D341Med (cell line): Measurements from ENCODE around the gene LGALS13.
"Not testable (repeated sequence)": the region's sequence is repeated elsewhere in the genome, so short reads cannot be mapped to it uniquely, and the experiment has no call there.

Source experiments
- DNase-seq: peaks from one replicate; pipeline ENCODE4 v3.0.0; 2012; ENCODE audit warnings: low spot score

The LGALS13 gene

DNA sequence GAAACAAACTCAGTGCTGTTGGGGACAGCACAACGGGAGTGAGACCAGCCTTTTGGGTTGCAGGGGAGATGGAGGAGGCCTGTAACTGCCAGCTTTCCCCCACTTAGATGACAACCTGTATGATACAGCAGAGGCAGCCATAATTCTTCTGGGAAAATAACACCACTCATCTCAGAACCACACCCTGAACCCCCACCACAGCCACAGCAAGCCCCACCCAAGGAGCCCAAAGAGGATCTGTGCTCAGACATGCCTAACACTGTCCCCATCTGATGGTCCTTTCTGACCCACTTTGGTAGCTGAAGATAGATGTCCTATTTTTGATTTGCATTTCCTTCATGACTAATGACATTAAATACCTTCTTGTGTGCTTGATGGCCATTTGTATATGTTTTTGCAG is 15.4 kb downstream of the LGALS13 start:
- DNase-seq = no peak

DNA sequence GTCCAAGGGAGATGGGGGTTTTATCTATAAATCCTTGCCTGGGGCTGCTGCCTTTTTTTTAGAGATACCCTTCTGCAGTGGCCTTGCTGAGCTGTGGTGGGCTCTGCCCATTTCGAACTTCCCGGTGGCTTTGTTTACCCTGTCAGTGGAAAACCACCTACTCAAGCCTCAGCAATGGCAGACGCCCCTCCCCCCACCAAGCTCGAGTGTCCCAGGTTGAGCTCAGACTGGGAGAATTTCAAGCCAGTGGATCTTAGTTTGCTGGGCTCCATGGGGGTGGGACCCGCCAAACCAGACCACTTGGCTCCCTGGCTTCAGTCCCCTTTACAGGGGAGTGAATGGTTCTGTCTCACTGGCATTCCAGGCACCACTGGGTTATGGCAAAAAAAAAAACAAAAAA is 21.6 kb downstream of the LGALS13 start:
- no peak for DNase-seq

DNA sequence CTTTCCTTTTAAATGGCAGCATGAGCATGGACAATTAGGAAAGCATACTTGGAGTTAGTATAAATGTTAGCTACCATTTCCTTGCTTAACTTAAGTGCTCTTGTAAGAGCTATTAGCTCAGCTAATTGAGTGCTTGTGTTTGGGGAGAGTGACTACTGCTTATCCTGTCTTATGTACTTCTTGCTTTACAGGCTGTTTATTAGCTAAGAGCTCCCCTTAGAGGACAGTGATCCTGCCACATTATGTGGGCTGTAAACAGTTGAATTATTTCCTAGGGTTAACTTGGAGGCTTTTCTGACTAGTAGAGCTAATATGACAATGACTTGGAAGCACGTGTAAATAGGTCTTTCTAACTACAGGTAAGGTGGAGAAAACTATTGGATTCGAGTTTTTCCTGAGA is 25.3 kb downstream of the LGALS13 start:
- not testable (repeated sequence) for DNase-seq

DNA sequence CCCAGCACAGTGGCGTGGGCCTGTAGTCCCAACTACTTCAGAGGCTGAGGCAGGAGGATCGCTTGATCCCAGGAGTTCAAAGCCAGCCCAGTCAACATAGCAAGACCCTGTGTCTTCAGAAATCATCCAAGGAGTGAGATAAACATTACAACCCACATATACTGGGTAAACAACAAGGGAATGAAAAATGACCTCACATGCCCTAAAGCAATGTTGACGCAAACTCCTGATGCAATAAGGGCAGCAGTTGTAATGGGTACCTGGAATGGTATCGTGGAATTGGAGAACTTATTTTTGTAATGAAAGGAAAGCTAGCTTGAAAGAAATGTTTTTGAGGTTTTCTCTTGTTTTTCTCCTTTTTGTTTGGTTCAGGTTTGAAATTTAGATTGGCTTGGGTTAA is 28.9 kb downstream of the LGALS13 start:
- no peak for DNase-seq

DNA sequence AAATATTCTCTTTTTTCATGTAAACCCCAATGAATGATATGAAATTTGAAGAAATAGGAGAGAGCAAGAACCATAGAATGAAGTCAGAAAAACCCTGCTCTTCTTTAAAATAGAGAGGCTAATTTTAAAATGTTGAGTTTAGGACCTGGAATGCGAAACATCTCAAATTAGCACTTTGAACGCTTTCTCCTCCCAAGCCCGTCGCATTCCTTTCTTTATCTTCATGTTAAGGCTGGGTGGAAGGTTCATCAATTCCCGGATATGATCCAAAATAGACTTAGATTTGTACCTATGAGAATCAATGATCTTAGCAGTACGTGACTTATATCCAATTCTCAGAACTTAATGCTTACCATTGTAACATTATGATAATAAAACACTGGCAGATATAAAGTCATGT is 29.3 kb downstream of the LGALS13 start:
- DNase-seq = no peak

DNA sequence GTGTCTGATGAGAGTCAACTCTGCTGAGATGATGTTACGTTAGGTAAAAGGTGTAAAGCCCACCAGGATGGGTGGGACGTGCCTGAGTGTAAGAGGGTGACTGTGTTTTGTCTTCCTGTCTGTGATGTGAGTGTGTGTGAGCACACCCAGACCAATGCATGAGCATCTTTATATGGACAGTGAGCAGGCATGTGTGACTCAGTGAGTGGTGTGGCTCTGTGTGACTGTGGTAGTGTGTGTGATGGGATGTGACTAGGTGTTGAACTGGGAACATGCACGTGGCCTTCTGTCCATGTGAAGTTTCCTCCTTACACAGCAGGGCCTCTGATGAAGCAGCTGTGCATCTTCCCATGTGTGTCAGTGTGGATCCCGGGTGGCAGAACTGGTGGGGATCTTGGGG is 35.6 kb downstream of the LGALS13 start:
- no peak for DNase-seq

DNA sequence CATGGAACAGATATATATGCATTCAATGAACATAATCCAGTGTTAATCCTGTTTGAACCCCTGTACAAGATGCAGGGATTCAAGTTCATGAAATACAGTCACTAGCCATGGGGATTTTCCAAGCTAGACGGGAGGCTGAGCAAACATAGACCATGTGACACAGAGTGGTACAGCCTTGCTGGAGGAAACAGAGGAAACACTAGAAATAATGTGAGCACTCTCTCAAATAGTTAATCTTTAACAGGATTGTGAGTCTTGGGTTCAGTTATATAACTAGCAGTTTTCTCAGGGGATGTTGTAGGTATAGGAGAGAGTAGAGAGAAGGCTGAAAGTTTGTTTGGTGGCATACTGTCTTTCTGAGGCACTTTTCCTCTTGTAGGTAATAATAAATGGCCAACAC is 39.4 kb downstream of the LGALS13 start:
- DNase-seq = no peak

DNA sequence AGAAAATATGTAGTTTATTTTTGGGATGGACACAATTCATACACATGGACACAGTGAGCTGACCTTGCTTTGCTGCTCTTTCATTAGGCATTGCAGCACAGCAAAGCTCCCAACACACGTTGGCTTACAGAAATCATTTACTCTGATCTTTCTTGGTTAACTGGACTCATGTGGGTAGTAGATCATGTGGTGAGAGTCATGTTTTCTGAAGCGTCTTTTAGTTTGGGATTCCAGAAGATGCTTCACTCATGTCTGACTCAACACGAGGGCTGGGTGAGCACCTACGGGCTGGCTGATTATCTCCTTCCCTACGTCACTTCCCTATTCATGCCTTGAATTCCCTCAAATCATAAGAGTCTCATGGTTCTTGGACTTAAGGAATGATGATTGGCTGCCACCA is 41.3 kb downstream of the LGALS13 start:
- DNase-seq = no peak

DNA sequence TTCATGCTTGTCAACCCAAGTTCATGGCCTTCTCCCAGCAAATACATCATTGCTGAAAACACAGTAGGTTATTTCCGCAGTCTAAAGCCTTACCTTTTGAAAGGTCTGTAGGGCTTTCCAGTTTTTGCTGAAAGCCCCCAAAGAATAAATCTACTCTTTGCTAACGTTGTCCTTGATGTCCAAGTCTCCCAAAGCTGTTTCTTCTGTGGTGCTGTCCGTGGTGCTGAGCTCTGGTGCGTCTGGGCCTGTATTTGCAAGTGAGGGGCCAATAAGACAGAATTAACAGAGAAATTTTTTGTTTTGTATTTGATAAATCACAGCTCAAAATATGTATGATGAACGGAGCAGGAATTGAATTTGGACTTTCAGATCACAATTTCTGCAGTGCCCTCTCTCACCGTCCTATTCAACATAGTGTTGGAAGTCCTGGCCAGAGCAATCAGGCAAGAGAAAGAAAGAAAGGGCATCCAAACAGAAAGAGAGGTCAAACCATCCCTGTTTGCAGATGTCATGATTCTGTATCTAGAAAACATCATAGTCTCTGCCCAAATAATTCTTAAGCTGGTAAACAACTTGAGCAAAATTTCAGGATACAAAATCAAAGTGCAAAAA is 43.6 kb downstream of the LGALS13 start:
- DNase-seq = no peak

DNA sequence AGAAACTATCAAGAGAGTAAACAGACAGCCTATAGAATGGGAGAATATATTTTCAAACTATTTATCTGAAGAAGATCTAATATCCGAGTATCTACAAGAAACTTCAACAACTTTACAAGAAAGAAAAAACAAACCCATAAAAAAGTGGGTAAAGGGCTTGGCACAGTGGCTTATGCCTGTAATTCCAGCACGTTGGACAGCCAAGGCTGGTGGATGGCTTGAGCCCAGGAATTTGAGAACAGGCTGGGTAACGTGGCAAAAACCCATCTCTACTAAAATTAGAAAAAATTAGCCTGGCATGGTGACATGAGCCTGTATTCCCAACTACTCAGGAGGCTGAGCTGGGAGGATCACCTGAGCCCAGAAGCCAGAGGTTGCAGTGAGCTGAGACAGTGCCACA is 45.6 kb downstream of the LGALS13 start:
- no peak for DNase-seq

DNA sequence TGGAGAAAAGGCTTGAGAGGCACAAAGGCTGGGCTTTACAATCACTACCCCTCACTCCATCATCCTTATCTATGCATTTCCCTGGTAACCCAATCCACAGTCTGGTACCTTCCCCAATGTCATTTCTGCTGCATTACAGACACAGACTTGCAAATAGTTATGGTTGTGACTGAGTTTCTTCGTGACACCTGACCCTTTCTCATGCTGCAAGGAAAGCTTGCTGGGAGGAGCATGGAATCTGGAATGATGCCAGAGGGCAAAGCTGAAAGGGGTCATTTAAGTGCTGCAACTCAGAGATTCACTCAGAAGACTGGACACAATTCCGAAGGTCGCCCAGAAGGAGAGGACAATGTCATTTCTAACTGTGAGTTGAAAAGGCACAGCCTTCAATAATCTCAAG is 53.3 kb downstream of the LGALS13 start, which contains the start of gene LGALS16:
TSS of gene LGALS16 (plus strand) at position 301 of the 400 bp plus-strand sequence. CDS start at position 350, 49 bp downstream.
- no peak for DNase-seq
